Fibroblast of skin of left quadriceps (primary cell): ENCODE data around the gene AIRE.
"Not testable (repeated sequence)": the region's sequence is repeated elsewhere in the genome, so short reads cannot be mapped to it uniquely, and the experiment has no call there.

Experiments
- DNase-seq, 2 experiments: peaks; one replicate each; pipeline ENCODE4 v3.0.0-alpha.2; 2013; ENCODE audit warnings: low read depth in 2 of 2

Gene AIRE

GRCh38 chr21:44267655-44268142 lies 18.0 kb upstream of the AIRE start:
- no peak for DNase-seq

- no peak for DNase-seq
These were observed 16.6 kb upstream of the AIRE start for GRCh38 chr21:44269090-44269489.

DNA sequence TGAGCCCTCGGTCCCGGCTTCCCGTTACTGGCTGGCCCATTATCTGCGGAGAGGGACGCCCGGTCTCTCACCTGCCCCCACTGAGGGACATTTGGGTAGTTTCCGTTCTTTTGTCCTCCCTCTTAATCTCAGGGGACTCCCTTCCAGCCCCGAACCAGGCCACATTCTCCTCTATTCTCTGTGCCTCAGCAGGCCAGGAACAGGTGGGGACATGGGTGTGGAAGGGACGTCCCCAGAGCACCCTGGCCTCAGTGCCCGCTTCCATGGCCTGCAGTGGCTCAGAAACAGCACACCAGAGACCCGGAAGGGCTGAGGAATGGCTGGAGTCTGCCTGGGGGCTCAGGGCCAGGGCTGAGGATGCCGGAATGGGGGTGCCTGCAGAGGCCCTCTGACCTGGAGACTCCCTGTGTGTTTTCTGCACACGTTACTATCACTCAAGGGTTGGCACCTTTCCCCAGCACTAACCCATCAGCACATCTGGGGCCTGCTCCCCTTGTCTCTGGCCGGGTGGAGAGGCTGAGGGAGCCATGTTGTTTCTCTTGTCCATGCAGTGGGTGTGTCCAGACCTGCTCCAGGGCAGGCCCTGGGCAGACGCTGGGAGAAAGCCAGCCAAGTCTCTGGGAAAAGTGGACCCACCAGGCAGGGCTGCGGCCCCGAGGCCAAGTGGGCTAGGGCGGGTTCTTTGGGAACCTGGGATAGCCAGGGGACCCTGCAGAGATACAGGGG lies 14.0 kb upstream of the AIRE start:
- DNase-seq: no peak

DNA sequence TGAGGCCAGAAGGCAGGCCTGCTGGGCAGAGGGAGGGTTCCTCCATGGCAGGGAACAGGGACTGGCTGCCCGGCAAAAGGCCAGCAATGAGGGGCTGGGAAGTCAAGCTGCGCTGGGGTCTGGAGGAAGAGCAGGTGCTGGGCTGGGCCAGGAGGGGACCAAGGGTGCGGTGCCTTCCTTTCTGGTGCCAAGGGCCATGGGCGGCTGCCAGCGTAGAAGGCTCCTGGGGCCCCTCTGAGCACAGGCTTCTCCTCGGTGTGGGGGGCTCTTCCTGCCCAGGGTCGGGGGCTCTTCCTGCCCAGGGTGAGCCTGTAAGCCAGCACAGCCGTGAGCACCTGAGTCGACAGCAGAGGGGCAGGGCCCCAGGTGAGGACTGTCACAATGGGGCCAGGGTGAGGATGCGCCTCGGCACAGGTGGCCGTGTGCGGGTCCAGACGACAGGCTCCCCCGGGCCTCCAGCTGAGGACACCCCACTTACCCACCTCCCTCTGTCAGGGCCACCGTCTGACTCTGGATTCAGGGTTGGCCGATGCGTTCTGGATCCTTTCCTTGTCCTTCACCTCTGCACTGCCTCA lies 13.3 kb upstream of the AIRE start:
- no peak for DNase-seq

DNA sequence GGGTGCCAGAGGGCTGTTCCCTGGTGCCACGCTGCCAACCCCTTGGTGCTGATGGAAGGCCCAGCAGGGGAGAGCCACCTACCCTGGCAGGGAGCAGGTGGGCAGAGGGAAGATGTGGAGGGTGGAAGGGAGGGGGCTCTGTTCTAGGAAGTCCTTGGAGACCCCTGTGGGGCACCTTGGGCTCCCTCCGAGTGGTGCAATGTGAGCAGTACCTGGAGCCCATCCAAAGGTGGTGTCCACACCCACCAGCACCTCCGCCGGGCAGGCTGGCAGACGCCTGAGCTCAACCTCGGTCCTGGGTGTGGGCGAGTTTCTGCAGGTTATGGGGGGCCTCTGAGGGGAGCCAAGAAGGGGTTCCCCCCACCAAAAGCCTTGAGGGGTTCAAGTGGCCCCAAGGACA lies 12.6 kb upstream of the AIRE start:
- no peak for DNase-seq

DNA sequence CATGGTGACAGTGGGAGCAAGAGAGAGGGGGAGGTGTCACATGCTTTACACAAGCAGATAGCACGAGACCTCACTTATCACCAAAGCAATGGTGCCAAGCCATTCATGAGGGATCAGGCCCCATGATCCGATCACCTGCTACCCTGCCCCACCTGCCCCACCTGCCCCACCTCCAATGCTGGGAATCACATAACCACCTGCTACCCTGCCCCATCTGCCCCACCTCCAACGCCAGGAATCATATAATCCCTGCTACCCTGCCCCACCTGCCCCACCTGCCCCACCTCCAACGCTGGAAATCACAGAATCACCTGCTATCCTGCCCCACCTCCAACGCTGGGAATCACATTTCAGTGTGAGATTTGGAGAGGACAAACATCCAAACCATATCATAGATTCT lies 10.6 kb upstream of the AIRE start:
- DNase-seq: no peak

- DNase-seq: no peak
These were observed 6.1 kb upstream of the AIRE start for GRCh38 chr21:44279354-44280260.

GRCh38 chr21:44281801-44282200 lies 3.9 kb upstream of the AIRE start:
- no peak for DNase-seq

DNA sequence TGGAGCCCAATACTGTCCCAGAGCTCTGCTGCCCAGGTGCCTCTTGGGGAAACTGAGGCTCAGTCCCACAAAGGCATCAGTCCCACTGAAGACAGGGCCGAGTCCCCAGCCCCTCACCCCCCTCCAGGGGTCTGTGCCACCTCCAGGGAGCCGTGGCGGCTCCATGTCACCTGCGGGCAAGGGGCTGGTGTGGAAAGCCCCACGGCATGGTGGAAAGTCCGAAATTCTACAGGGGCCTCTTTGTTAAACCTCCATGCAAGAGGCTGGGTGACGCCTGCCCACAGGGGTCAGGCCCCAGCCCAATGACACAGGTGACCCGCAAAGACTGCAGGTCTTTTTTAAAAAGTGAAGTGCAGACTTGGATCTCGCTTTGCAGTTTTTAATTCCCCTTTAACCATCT lies 3.3 kb upstream of the AIRE start:
- DNase-seq: no peak

DNA sequence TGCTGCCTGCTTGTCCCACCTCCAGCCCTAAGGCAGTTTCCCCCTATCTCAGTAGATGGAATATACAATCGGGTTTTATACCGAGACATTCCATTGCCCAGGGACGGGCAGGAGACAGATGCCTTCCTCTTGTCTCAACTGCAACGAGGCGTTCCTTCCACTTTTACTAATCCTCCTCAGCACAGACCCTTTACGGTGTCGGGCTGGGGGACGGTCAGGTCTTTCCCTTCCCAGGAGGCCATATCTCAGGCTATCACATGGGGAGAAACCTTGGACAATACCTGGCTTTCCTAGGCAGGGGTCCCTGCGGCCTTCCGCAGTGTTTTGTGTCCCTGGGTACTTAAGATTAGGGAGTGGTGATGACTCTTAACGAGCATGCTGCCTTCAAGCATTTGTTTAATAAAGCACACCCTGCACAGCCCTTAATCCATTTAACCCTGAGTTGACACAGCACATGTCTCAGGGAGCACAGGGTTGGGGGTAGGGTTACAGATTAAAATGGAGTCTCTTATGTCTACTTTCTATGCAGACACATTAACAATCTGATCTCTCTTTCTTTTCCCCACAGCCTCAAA lies 2.4 kb upstream of the AIRE start:
- DNase-seq: not testable (repeated sequence)

DNA sequence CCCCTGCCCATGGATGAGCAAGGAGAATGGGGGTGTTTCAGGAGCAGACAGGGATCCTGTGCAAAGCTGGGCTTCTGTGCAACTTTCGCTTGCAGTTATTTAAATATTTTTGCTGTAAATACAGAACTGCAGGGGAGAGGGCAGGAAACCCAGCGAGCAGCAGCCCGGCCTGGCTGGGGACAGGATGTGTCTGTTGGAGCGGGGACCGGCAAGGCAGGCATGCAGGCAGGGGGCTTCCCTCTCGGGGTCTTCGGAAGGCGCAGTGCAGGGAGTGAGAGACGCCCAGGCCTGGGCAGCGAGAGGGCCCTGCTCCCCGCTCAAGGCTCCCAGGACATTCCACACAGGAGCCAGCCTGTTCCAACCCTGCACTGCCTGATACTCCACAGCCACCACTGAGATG lies 1.7 kb upstream of the AIRE start:
- DNase-seq: no peak

GRCh38 chr21:44286086-44286715 lies 525 bp downstream of the AIRE start:
- no peak for DNase-seq

DNA sequence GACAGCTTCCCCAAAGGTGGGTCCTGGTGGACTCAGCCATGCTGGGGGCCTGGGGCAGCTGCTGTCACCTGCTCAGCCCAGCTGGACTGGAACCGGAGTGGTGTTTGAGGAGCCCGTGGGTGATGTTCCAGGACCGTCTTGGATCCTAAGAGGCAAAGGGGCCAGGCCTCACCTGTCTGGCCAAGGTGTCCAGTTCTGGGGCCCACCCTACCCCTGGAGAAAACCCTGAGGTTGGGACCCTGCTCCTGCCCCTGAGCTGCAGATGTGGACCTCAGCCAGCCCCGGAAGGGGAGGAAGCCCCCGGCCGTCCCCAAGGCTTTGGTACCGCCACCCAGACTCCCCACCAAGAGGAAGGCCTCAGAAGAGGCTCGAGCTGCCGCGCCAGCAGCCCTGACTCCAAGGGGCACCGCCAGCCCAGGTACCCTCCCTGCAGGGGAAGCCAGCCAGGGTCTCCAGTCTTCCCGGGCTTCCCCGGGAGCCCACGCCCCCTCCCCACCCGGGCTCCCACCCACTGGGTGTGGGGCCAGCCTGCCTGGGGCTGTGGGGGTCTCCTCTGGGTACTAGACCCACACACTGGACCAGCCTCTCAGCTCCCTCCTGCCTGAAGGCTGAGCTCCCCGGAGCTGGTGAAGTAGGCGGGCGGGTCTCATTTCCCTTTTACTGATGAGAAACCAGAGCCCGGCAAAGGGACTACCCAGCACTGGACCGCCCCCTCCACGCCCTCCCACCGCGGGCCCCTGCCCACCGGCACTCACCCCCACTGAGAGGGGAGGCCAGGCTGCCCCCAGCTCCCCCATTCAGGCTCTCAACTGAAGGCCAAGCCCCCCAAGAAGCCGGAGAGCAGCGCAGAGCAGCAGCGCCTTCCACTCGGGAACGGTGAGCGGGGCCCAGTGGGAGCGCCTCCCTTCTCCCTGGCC lies 1.3 kb downstream of the AIRE start:
- no peak for DNase-seq

DNA sequence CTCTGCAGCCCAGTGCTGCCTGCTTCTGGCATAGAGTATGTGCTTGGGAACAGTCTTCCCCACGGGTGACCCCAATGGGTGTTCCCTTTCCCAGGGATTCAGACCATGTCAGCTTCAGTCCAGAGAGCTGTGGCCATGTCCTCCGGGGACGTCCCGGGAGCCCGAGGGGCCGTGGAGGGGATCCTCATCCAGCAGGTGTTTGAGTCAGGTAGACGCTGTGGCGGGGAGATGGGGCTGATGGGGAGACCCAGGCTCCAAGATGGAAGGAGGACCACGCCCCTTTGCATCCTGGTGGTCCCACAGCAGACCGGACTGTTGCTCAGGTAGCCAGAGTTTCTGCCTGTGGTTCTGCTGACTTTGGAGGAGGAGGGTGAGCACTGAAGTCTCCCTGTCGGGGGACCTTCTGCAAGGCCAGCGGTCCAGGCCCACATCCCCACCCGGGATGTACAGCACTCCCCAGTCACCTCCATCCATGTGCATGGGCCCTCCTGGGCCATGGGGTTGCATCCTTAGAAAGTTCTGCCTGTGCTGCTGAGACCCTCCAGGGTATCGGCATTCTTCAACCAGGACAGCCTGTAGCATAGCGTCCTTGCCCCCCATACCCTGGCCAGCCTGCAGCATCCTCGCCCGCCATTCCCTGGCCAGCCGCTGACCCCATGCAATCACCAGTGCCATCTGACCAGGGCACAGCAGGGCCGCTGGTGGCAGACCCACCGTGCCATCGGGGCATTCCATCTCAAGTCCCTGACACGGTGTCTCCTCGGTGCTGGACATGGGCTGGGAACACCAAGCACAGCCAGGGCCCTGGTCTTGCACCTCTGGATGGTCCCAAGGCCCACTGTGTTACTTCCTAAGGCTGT lies 2.8 kb downstream of the AIRE start:
- no peak for DNase-seq

DNA sequence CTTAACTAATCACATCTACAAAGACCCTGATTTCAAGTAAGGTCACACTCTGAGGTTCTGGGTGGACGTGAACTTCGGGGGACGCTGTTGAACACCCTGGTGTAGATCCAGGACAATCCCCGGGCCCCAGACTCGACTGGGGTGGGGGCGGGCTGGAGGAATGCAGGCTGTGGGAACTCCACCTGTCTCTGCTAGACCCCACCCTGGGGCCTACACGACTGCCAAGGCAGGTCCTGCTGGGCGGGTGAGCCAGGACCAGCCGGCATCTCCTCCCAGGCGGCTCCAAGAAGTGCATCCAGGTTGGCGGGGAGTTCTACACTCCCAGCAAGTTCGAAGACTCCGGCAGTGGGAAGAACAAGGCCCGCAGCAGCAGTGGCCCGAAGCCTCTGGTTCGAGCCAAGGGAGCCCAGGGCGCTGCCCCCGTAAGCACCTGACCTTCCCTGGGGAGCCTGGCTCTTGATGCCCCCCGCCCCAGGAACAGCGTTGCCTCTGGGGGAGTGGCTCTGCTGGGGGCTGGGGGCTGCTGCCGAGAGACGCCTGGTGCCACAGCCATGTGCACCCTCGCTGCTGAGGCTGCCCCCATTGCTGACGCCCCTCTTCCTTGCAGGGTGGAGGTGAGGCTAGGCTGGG lies 3.8 kb downstream of the AIRE start:
- DNase-seq: no peak

DNA sequence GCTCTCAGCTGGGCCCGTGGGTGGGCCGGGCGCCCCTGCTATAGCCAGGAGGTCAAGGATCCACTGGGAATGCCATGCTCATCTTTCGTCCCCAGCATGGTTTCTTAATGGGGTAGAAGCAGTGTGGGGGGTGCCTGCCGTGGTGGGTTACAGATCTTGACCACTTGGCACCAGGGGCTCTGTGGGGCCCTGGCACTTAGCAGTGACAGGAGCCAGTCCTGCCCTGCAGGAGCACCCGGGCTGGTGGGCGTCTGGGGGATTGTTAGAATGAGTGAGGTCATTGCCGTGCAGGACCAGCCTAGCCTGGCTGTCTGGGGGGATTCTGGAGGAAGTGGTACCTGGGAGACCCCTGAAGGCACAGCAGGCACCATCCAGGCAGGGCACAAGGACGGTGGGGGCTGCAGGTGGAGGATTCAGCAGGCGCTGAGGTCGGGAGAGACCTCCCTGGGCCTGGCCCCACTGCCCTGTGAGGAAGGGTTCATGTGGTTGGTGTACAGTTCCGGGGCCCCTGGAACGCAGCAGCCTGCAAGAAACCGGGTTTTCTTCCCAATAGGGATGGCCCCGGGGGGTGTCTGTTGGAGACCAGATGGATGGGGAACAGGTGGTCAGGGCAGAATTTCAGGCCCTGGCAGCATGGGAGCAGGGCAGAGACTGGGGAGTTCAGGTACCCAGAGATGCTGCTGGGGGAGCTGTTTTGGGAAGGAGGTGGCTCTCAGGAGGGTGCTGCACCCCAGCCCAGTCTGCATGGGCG lies 4.8 kb downstream of the AIRE start:
- no peak for DNase-seq

GRCh38 chr21:44291078-44291935 lies 5.6 kb downstream of the AIRE start:
- DNase-seq: no peak
